Stimulated activated CD8-positive, alpha-beta memory T cell treated with anti-CD3 and anti-CD28 coated beads, Interleukin-2, amount 100 ng/mL, for 1 hour (primary cell): ENCODE measurements around the gene ZNF544.
A peak's percentile ranks its signal among the peaks of the same experiment; 100 is the strongest.

Source experiments
- DNase-seq, 2 donors: peaks; one replicate each; pipeline ENCODE4 v3.0.0-alpha.2; 2020; ENCODE audit warnings: low read depth in 2 of 2

ZNF544 gene

GRCh38 chr19:58228585-58229254, at the start of gene ZNF544:
TSS of gene ZNF544 (plus strand) at chr19:58228914. CDS start at chr19:58244024, 15,110 bp downstream.
- DNase-seq = peak; percentile 16 to 23

- DNase-seq = peak; percentile 21 to 36
These were observed 46.7 kb upstream of the ZNF544 start for GRCh38 chr19:58181902-58182576.

GRCh38 chr19:58182577-58182988, 46.1 kb upstream of the ZNF544 start:
- peak; percentile 56 to 75 for DNase-seq

- DNase-seq = peak; percentile 81 to 89
These were observed 45.5 kb upstream of the ZNF544 start, which contains the start of gene ZNF274 for GRCh38 chr19:58182989-58183816. TSS of gene ZNF274 (plus strand) at chr19:58183061. CDS start at chr19:58183966, 905 bp downstream.

GRCh38 chr19:58183817-58184215, 44.9 kb upstream of the ZNF544 start:
- no peak for DNase-seq

- no peak for DNase-seq
These were observed 31.7 kb upstream of the ZNF544 start for GRCh38 chr19:58196901-58197616.

GRCh38 chr19:58203814-58204475, 24.8 kb upstream of the ZNF544 start:
- no peak for DNase-seq

- no peak for DNase-seq
These were observed 24.1 kb upstream of the ZNF544 start for GRCh38 chr19:58204566-58204965.

GRCh38 chr19:58209577-58209976, 19.1 kb upstream of the ZNF544 start:
- DNase-seq = no peak

- DNase-seq = no peak
These were observed 16.2 kb upstream of the ZNF544 start for GRCh38 chr19:58212336-58213074.

GRCh38 chr19:58213075-58213369, 15.7 kb upstream of the ZNF544 start:
- no peak for DNase-seq

GRCh38 chr19:58217069-58217481, 11.6 kb upstream of the ZNF544 start:
- DNase-seq = no peak

GRCh38 chr19:58217607-58218391, 10.9 kb upstream of the ZNF544 start:
- DNase-seq = no peak

- DNase-seq = peak in 1 of 2 donors; percentile 10
These were observed 9.8 kb upstream of the ZNF544 start for GRCh38 chr19:58218899-58219298.

- DNase-seq = no peak
These were observed 640 bp upstream of the ZNF544 start for GRCh38 chr19:58227964-58228584.

GRCh38 chr19:58229255-58229639, 533 bp downstream of the ZNF544 start:
- DNase-seq = no peak

GRCh38 chr19:58237324-58237723, 8.6 kb downstream of the ZNF544 start:
- no peak for DNase-seq

GRCh38 chr19:58243351-58243750, 14.6 kb downstream of the ZNF544 start:
- no peak for DNase-seq

- DNase-seq = no peak
These were observed 20.2 kb downstream of the ZNF544 start for GRCh38 chr19:58248886-58249285.
